GM21360 (cell line): ENCODE results near the gene GPR171.
A peak's percentile ranks its signal among the peaks of the same experiment; 100 is the strongest.

ENCODE experiments used
- ATAC-seq: cut with Tn5 transposase; IDR thresholded peaks from one replicate; pipeline ENCODE4 v1.9.1; 2021; ENCODE audit warnings: mild to moderate bottlenecking, moderate library complexity; ENCODE audit not compliant: unreplicated experiment

Gene GPR171

GRCh38 chr3:151182349-151183079 lies 20.5 kb downstream of the GPR171 start:
- ATAC-seq = no peak

- no peak for ATAC-seq
Observed at GRCh38 chr3:151178208-151178845, 24.7 kb downstream of the GPR171 start.

- no peak for ATAC-seq
Observed at GRCh38 chr3:151175952-151176351, 27.1 kb downstream of the GPR171 start.

- ATAC-seq = no peak
Observed at GRCh38 chr3:151174351-151174750, 28.7 kb downstream of the GPR171 start.

GRCh38 chr3:151171145-151171757 lies 31.8 kb downstream of the GPR171 start:
- peak; percentile 54 for ATAC-seq

- ATAC-seq = peak; percentile 37
Observed at GRCh38 chr3:151169948-151170679, 32.9 kb downstream of the GPR171 start.

- peak; percentile 52 for ATAC-seq
Observed at GRCh38 chr3:151169262-151169947, 33.6 kb downstream of the GPR171 start.

GRCh38 chr3:151168269-151169094 lies 34.5 kb downstream of the GPR171 start:
- peak; percentile 46 for ATAC-seq

- ATAC-seq = no peak
Observed at GRCh38 chr3:151166161-151166560, 36.9 kb downstream of the GPR171 start.

GRCh38 chr3:151165226-151165625 lies 37.8 kb downstream of the GPR171 start:
- ATAC-seq = no peak

GRCh38 chr3:151159806-151160205 lies 43.2 kb downstream of the GPR171 start:
- no peak for ATAC-seq

- ATAC-seq = peak; percentile 75
Observed at GRCh38 chr3:151156618-151157216, 46.3 kb downstream of the GPR171 start.

- ATAC-seq = no peak
Observed at GRCh38 chr3:151155409-151156128, 47.4 kb downstream of the GPR171 start.

GRCh38 chr3:151154566-151154965 lies 48.5 kb downstream of the GPR171 start:
- ATAC-seq = no peak

- ATAC-seq = no peak
Observed at GRCh38 chr3:151152455-151153079, 50.4 kb downstream of the GPR171 start.
